ENCODE measurements around the gene CAMSAP1.

Gene CAMSAP1

GRCh38 chr9:135941288-135941995, 34.1 kb upstream of the CAMSAP1 start:
- no peak for DNase-seq (ENCODE audit: low read depth in 2 of 2)

GRCh38 chr9:135939351-135940265, 32.3 kb upstream of the CAMSAP1 start:
- peak in 1 of 2 donors; percentile 38 for DNase-seq (ENCODE audit: low read depth in 2 of 2)

- DNase-seq (ENCODE audit: low read depth in 2 of 2) = no peak
Measured at GRCh38 chr9:135937521-135938489, 30.5 kb upstream of the CAMSAP1 start.

DNA sequence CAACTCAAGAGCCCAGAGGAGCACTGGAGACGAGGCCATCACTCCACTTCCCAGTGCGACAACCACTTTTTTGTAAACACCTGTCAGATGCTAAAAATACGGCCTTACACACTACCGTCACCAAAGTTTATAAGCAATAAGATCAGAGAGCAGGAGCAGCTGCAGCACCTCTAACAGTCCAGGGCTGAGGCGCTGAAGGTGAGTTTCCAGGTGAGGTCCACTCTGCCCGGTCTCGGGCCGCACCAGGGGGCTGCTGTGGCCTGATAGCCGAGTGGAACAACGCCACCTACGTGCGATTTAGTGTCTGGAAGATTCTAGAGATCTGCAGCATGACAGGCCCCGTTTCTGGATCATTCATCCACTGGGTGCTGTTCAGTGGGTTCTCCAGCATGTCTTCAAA, 25.8 kb upstream of the CAMSAP1 start:
- DNase-seq (ENCODE audit: low read depth in 2 of 2) = no peak

DNA sequence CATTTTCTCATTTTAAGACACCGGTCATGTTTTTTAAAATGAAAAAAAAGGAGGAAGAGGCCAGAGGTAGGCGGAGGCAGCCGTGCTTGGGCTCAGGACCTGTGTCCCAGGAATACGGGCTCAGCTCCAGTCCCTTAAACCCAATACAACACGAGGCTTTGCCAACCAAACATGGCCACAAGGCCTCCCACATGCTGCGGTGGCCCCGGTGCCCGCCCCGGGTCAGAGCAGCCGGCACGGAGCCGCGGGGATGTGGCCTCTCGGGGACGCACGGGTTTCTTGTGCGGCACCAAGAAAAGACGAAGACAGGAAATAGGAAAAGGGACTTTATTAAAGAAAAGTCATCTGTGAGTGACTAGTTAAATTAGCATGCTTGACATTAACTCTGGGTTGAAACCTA, 25.3 kb upstream of the CAMSAP1 start:
- no peak for DNase-seq (ENCODE audit: low read depth in 2 of 2)

DNA sequence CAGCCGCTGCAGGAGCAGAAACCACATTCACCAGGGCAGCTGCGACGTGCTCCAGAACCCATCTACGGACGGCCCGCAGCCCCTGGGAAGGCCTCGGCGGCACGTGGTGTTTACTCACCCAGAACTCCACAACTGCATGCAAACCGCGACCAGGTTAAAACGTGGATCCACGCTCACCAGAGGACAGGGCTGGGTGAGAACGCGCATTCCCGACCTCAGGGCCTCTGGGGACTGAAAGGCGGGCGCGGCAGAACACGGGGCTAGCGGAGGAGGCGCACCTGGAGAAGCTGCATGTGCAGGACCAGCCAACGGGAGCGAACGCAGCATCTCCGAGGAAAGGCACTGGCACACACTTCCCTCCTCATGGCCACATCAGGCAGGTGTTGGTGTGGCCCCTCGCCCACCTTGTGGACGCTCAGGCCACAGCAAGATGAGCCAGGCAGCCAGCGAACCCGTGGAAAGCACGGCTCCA, 24.0 kb upstream of the CAMSAP1 start:
- no peak for DNase-seq (ENCODE audit: low read depth in 2 of 2)

- no peak for DNase-seq (ENCODE audit: low read depth in 2 of 2)
Measured at GRCh38 chr9:135930446-135931345, 23.4 kb upstream of the CAMSAP1 start.

DNA sequence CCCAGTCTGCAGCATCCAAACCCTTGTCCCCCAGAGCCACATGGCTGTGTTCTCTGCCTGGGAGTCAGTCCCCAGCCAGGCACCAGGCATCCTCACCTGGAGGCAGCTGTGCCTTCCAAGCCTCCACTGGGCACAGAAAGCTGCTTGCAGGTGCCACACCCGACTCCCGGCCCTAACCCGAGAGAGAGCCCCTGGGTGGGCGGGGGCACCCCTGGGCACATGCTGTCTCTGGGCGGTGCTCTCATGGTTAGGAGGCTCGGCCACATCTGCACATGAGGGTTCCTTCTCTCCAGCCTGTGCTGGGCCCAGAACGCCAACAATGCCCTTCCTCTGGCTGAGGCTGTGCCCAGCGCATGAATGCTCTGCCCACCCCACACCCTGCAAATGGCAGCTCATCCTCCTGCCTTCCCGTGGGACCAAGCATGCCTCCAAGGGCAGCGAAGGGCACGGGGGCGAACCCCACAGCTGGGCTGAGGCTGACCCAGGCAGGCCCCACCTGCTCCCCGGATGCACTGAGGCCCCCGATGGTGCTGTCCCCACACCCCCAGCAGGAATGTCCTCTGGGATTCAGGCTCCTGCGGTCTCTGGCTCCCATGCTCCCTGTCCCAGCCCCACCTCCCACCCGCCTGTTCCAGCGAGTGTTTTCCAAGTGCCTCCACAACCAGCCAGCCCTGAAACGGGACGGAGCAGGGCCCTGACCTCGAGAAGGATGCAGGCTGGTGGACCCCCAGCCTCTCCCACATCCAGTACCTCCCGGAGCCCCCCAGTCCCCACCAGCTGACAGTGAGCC, 22.5 kb upstream of the CAMSAP1 start:
- DNase-seq (ENCODE audit: low read depth in 2 of 2) = no peak

DNA sequence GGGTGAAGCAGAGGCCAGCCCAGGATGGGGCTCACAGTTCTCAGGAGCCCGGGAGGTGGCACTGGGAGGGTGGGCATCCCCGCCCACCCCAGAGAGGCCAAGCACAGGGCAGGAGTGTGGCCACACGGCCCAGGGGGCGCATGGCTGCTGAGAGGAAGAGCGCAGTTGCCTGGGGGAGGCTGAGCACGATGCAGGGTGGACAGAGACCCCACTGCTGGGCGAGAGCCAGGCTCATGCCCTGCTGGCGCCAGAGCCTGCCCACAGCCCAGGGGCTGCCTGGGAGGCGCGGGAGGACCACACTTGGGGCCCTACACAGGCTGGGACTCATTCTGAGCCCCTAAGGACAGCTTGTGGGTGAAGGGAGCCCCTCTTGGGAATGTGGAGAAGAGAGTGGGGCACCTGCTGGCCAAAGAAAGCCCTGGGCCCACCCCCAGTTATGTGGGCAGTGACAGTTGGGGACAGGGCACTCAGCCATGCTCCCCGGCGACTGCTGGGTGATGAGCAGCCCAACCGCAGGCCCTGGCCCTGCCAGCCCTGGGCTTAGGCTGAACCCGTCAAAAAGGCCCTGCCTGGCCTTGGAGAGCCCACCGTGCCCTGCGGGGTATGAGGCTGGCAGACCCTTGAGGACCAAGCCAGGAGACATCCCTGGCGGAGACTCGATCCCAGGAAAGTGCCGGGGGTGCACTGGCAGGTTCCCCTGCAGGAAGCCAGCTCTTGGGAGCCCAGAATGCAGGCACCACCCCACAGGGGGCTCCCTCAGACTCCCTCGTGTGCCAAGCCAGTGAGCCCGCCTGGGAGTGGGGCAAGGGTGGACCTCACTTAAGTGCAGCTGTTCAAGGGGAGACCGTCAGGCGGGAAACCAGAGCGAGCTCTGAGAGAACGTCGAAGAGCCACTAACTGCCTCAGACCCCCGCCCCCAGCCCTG, 21.6 kb upstream of the CAMSAP1 start:
- DNase-seq (ENCODE audit: low read depth in 2 of 2) = no peak

GRCh38 chr9:135928074-135928730, 20.9 kb upstream of the CAMSAP1 start:
- no peak for DNase-seq (ENCODE audit: low read depth in 2 of 2)

DNA sequence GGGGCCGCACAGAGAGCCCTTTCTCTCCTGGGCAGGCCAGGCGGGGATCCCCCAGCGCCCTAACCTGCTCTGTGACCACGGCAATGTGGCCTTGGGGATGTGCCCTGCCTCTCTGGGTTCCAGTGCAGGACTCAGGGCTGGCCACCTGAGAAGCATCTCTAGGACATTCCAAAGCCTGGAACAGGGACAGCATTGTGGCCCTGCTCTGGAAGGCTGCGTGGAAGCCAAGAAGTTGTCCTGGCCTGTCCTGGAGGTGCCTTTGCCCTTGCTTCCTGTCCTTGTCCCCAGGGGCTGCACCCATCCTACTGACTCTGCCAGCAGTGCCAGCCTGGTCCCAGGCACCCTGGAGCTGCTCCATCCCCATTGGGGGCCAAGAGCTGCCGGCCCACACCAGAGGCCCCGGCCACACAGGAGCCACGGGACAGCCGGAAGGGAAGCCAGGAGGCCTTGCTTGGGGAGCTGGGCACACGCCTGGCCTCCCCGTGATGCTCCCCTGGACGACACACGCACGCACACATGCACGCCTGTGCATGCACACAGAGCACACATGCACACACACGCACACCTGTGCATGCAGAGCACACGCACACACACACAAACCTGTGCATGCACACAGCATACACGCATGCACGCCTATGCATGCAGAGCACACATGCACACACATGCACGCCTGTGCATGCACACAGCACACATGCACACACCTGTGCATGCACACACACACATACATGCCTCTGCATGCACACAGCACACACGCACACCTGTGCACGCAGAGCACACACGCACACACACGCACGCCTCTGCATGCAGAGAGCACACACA, 20.1 kb upstream of the CAMSAP1 start:
- no peak for DNase-seq (ENCODE audit: low read depth in 2 of 2)

DNA sequence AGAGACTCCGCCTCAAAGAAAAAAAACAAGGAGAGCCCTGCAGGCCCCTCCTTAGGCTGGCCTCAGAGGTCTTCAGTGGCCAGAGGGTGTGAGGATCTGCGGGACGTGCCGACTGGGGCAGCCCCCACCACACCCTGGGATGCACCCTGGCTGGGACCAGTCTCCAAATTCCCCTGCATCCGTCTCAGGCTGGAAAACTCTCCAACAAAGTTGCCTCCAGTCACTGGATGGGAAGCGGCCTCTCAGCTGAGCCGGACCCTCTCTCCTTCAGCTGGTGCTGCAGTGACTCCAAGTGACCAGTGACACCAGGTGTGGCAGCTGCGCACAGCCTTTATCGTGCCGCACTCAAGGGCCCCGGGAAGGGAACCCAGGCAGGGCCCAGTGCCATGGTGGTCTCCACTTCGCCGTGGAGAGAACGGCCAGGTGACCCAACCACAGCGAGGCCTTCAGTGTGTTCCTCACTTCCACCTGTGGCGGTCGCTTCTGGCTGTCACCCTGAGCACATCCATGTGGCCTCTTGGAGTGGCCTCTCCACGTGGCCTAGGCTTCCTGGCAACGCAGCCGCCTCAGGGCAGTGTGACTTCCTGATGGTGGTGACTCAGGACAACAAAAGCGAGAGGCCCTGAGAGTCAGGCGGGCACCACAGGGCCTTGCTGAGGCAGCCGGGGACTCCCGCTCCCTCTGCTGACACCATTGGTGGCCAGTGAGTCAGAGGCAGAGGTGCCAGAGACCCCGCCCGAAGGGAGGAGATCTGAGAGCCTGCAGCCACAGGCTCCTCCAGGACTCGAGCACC, 19.3 kb upstream of the CAMSAP1 start:
- peak in 1 of 2 donors; percentile 48 for DNase-seq (ENCODE audit: low read depth in 2 of 2)

DNA sequence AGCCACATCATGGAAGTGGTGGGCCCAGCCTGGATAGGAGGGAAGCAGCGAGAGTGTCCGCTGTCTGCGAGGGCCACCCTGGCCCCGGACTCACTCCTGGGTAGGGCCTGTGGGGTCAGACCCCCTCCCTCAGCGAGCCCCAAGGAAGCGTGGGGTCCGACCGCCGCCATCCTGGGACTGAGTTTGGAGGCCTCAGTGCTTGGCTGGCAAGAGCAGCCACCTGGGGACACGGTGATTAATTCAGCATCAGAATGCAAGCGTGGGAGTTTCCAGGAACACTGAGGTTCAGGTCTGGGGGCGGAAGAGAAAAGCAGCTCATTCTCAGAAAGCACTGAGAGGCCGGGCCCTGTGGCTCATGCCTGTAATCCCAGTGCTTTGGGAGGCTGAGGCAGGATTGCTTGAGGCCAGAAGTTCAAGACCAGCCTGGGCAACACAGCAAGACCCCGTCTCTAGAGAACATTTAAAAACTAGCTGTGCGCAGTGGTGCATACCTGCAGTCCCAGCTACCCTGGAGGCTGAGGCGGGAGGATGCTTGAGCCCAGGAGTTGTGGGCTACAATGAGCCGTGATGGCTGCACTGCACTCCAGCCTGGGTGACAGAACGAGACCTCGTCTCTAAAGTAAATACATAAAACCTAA, 18.3 kb upstream of the CAMSAP1 start:
- DNase-seq (ENCODE audit: low read depth in 2 of 2) = peak; percentile 45 to 49

DNA sequence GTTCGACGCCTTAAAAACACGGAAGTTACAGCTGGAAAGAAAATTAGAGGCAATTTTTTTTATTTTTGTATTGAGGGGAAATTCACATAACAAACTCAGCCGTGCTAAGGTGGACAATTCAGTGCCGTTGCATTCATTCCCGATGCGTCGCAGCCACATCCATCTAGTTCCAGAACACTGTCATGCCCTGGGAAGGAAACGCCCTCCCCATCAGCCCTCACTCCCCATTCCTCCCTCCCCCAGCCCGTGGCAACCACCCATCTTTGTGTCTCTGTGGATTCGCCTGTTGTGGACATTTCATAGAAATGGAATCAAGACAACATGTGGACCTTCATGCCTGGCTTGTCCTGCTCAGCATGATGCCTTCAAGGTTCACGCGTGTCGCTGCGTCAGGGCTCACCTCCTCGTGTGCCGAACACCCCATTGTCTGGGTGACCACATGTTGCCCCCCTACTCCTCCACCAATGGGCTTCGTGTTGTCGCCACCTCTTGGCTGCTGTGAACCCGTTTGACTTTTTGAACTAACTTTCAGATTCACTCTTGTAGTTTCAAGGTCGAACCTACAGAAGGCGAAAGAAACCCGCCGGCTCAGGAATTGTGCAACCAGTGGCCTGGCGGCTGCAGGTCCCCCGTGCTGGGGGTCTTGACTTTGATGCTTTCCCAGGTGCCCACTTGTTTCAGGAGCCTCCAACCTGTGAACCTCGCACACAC, 17.4 kb upstream of the CAMSAP1 start:
- no peak for DNase-seq (ENCODE audit: low read depth in 2 of 2)

GRCh38 chr9:135923508-135923907, 16.2 kb upstream of the CAMSAP1 start:
- no peak for DNase-seq (ENCODE audit: low read depth in 2 of 2)
